Activated CD8-positive, alpha-beta T cell treated with anti-CD3 and anti-CD28 coated beads for 36 hours (primary cell): ENCODE measurements around the gene IGFBPL1. TPM values are rescaled to one million over a fixed set of nuclear protein-coding genes. Genes with fewer than 3 reads are reported as not detected.

Source experiments
- ATAC-seq: fragments of 200-7000 bp; cut with Tn5 transposase; one replicate; pipeline ENCODE4 v1.10.0; 2021; ENCODE audit warnings: mild to moderate bottlenecking, moderate library complexity
- CTCF ChIA-PET: fragments of 350-600 bp; sonication (Branson Sonifier 250); formaldehyde crosslinking; loops from one replicate; lab custom pipeline; 2021; ENCODE audit warnings: antibody characterized with exemption; lab: Charles Lee
- POLR2A ChIA-PET: fragments of 350-600 bp; sonication (Branson Sonifier 250); formaldehyde crosslinking; loops from one replicate; lab custom pipeline; 2021; ENCODE audit warnings: antibody characterized with exemption; lab: Charles Lee
- DNase-seq: peaks from one replicate; pipeline ENCODE4 v3.0.0-alpha.2; 2020
- H3K27ac Mint-ChIP-seq: one replicate; pipeline ENCODE4 v1.8.0; 2021; ENCODE audit warnings: mild to moderate bottlenecking, mixed read lengths
- H3K27me3 Mint-ChIP-seq: one replicate; pipeline ENCODE4 v1.8.0; 2021; ENCODE audit warnings: mixed read lengths
- H3K36me3 Mint-ChIP-seq: one replicate; pipeline ENCODE4 v1.8.0; 2021; ENCODE audit warnings: low read depth, mixed read lengths
- H3K4me1 Mint-ChIP-seq: one replicate; pipeline ENCODE4 v1.8.0; 2021; ENCODE audit warnings: low read depth, mixed read lengths
- H3K4me3 Mint-ChIP-seq: one replicate; pipeline ENCODE4 v1.8.0; 2021; ENCODE audit warnings: mild to moderate bottlenecking, moderate library complexity, mixed read lengths
- H3K9me3 Mint-ChIP-seq: one replicate; pipeline ENCODE4 v1.8.0; 2021; ENCODE audit warnings: mixed read lengths
- intact Hi-C: fragments of 100-400 bp; cut with micrococcal nuclease; formaldehyde crosslinking; loops from one replicate; pipeline ENCODE4 v1.10.0; 2022
- total RNA-seq, 2 experiments: library from RNA; stranded (reverse); gene quantifications; one replicate each; pipeline ENCODE4 v1.2.3, GENCODE V29; 2021
- TF ChIP-seq, protein P1 (sequence below): fragments of 200-600 bp; IDR thresholded peaks from one replicate; pipeline ENCODE4 v1.8.0; 2022; ENCODE audit warnings: antibody characterized with exemption, mild to moderate bottlenecking

The IGFBPL1 gene
- total RNA-seq, 2 experiments from 2014 or later = not detected

DNA sequence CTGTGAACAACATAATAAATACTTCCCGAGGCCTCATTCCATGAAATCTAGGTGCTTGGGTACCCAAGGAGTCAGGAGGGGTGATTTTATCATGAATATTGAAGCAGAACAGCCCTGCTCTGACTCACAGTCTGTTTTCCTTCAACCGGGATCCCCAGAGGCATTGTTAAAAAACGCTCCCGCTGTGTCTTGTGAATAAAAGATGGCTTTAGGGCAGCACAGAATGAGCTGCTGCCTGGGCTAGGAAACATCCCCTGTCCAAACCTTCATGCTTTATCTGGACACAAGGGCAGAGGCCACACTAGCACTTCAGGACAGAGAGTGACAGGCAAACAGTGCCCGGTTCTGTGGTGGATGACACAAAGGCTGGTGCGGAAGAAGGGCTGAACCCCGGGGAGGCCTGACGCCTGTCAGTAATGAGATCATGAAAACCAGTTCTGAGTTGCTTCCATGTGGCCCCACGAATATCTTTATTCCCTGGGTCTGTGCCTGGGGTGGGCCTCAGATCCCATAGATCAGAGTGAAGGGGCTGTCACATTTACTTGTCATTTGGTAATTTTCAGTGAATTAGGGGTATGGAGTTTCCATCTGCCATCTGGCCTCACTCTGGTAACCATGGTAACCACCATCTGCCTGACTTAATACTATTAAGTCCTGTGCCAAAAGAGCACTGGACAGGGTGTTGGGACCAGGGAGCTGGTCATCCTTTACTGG, 2.6 kb downstream of the IGFBPL1 start:
- Mint-ChIP-seq H3K27ac (no peak overlapping the region), H3K4me1 (no peaks in the 10 kb centered on the region), H3K4me3 (no peak overlapping the region), H3K9me3 (no peaks in the 10 kb centered on the region), H3K36me3 (no peaks in the 10 kb centered on the region), H3K27me3 (peaks cover 34% of the 10 kb centered on the region)
- ChIA-PET POLR2A (no interaction called here), CTCF (no interaction called here)
- TF ChIP-seq, protein P1, sequence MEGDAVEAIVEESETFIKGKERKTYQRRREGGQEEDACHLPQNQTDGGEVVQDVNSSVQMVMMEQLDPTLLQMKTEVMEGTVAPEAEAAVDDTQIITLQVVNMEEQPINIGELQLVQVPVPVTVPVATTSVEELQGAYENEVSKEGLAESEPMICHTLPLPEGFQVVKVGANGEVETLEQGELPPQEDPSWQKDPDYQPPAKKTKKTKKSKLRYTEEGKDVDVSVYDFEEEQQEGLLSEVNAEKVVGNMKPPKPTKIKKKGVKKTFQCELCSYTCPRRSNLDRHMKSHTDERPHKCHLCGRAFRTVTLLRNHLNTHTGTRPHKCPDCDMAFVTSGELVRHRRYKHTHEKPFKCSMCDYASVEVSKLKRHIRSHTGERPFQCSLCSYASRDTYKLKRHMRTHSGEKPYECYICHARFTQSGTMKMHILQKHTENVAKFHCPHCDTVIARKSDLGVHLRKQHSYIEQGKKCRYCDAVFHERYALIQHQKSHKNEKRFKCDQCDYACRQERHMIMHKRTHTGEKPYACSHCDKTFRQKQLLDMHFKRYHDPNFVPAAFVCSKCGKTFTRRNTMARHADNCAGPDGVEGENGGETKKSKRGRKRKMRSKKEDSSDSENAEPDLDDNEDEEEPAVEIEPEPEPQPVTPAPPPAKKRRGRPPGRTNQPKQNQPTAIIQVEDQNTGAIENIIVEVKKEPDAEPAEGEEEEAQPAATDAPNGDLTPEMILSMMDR = no peak
- intact Hi-C loops = no loop called here
- ATAC-seq (no peak), DNase-seq (no peak)

- Mint-ChIP-seq H3K4me3 (no peak overlapping the region), H3K27me3 (peaks cover 24% of the 10 kb centered on the region), H3K36me3 (no peaks in the 10 kb centered on the region), H3K9me3 (no peaks in the 10 kb centered on the region), H3K4me1 (no peaks in the 10 kb centered on the region), H3K27ac (no peak overlapping the region)
- no peak for DNase-seq
- ChIA-PET CTCF (interaction anchor here (1.0 to 2.8 kb wide), 2 partner anchors 13 to 14 kb away, joined by 3 to 18 read pairs; no protein-coding TSS in a partner anchor), POLR2A (no interaction called here)
- ATAC-seq = no peak
- TF ChIP-seq, protein P1 = no peak
- intact Hi-C loops = no loop called here
These were observed 5.1 kb downstream of the IGFBPL1 start for GRCh38 chr9:38419181-38419580.

DNA sequence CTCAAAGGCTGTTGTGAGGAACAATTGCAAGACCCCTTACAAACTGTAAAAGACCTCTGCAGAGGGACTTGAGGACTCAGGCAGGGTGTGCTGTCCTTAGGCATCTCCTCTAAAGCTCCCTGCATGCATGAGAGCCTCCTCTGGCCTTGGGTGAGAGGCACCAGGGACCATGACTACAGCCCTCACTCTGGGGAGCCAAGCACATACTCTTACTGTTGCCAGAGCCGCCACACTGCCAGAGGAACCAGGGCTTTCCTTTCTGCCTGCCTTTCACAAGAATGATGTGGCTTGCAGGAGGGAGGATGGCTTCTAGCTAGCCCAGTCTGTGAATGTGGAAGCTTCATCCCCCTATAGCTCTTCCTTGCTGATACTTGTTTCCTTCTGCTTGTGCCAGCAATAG, 5.9 kb downstream of the IGFBPL1 start:
- no peaks in the 10 kb centered on the region for H3K4me1 Mint-ChIP-seq
- intact Hi-C loops = no loop called here
- TF ChIP-seq, protein P1 = no peak
- no peaks in the 10 kb centered on the region for H3K36me3 Mint-ChIP-seq
- ChIA-PET POLR2A (interaction anchor here (0.7 kb wide), 1 partner anchor 49 kb away, joined by 3 read pairs; no protein-coding TSS in a partner anchor), CTCF (interaction anchor here (1.4 to 2.8 kb wide), 3 partner anchors 11 to 17 kb away, joined by 3 to 18 read pairs (median 13); no protein-coding TSS in a partner anchor)
- peaks cover 21% of the 10 kb centered on the region for H3K27me3 Mint-ChIP-seq
- no peaks in the 10 kb centered on the region for H3K9me3 Mint-ChIP-seq
- no peak for ATAC-seq
- H3K27ac Mint-ChIP-seq = no peak overlapping the region
- DNase-seq = no peak
- H3K4me3 Mint-ChIP-seq = no peak overlapping the region

DNA sequence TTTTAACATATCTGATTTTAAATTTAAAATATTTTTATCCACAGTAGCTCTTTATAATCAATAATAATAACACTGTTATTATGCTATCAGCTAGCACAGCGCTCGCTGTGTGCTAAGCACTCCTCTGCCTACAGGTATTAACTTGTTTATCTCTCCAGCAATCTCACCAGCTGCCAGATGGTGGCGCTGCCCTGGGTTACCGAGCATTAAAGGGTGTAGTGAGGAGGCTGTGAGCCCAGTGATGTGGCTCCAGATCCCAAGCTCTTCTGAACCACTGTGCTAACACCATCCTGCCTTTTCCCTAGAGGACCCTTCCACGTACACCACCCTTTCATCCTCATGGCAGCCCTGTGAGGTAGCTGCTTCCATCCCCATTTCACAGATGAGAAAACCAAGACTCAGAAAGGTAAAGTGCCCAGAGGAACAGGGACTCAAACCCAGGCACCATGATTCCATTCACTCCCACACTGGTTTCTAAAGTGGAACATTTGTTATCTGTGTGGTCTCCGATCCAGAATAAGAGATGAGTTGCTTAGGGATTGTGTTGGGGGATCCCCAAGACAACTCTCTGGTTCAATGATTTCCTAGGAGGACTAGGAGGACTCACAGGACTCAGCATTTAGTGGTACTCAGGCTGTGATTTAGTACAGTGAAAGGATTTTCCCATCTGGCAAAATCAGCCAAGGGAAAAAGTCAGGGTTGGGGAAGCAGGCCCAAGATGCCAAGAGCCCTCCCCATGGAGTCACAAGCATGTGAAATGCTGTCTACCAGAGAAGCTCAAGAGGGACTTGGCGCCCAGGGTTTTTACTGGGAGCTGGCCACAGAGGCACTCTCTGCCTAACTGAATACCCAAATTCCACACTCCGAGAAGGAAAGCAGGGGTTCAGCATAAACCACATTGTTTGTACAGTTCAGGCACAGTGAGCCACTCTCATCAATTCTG, 7.0 kb downstream of the IGFBPL1 start:
- intact Hi-C loops = no loop called here
- TF ChIP-seq, protein P1 = peak; percentile 75
- Mint-ChIP-seq H3K4me3 (no peak overlapping the region), H3K27me3 (peaks cover 13% of the 10 kb centered on the region), H3K9me3 (no peaks in the 10 kb centered on the region), H3K36me3 (no peaks in the 10 kb centered on the region), H3K4me1 (no peaks in the 10 kb centered on the region), H3K27ac (no peak overlapping the region)
- CTCF ChIA-PET = interaction anchor here (0.7 to 2.8 kb wide), 9 partner anchors 12 to 503 kb away, joined by 3 to 18 read pairs (median 3); partner anchors contain the start of gene ALDH1B1
- DNase-seq = peak; percentile 75
- ATAC-seq = peak; percentile 61
- POLR2A ChIA-PET = no interaction called here
